Sigmoid colon (tissue), 4 donors: ENCODE data around the gene CA12.

Source experiments
- CTCF ChIP-seq, 4 experiments: fragments of 450-650 bp in 3 of 4; fragments of 200-600 bp in 1 of 4; IDR thresholded peaks; one replicate each; pipeline ENCODE4 v1.5.1; 2016 to 2019; ENCODE audit warnings: antibody characterized with exemption in 4 of 4, mild to moderate bottlenecking in 3 of 4, moderate library complexity in 2 of 4
- POLR2AphosphoS5 ChIP-seq, 4 donors: sonication (generic); formaldehyde crosslinking; IDR thresholded peaks; one replicate each; pipeline ENCODE4 v1.6.1; 2017; ENCODE audit warnings: antibody characterized with exemption in 4 of 4

- TF ChIP-seq CTCF (IDR thresholded peaks at IDR 0.05) (no peak), POLR2AphosphoS5 (IDR thresholded peaks at IDR 0.05) (no peak)
These were observed 107.2 kb downstream of the CA12 start for GRCh38 chr15:63274427-63274826.
